Loucy (cell line): Measurements from ENCODE around the gene PTPRK.

Source experiments
- H2AFZ ChIP-seq: fragments of 200-600 bp; sonication (generic); 2 replicates; pipeline ENCODE4 v1.6.0; 2016; ENCODE audit warnings: antibody characterized with exemption, mild to moderate bottlenecking, low read length, moderate library complexity
- H3F3A ChIP-seq: fragments of 200-600 bp; 2 replicates; pipeline ENCODE4 v1.6.0; 2016; ENCODE audit warnings: antibody characterized with exemption, low read depth, mild to moderate bottlenecking
- H3K27me3 ChIP-seq: fragments of 200-600 bp; sonication (generic); 2 replicates; pipeline ENCODE4 v1.6.1; 2014; ENCODE audit warnings: low read length, mild to moderate bottlenecking; ENCODE audit not compliant: insufficient read depth, poor library complexity, severe bottlenecking
- H3K36me3 ChIP-seq: fragments of 200-600 bp; sonication (generic); 2 replicates; pipeline ENCODE4 v1.6.1; 2016; ENCODE audit warnings: low read length; ENCODE audit not compliant: insufficient read depth
- H3K4me1 ChIP-seq: fragments of 200-600 bp; sonication (generic); 2 replicates; pipeline ENCODE4 v1.5.1; 2014; ENCODE audit warnings: low read length, mild to moderate bottlenecking; ENCODE audit not compliant: insufficient read depth, poor library complexity, severe bottlenecking
- H3K4me2 ChIP-seq: fragments of 200-600 bp; sonication (generic); 2 replicates; pipeline ENCODE4 v1.6.0; 2014; ENCODE audit warnings: antibody characterized with exemption, low read length, low read depth, mild to moderate bottlenecking; ENCODE audit not compliant: poor library complexity, severe bottlenecking
- H3K4me3 ChIP-seq: fragments of 200-600 bp; sonication (generic); 2 replicates; pipeline ENCODE4 v1.5.1; 2014; ENCODE audit warnings: low read length, mild to moderate bottlenecking, mixed read lengths; ENCODE audit not compliant: poor library complexity, severe bottlenecking
- H3K79me2 ChIP-seq: fragments of 200-600 bp; sonication (generic); 2 replicates; pipeline ENCODE4 v1.6.1; 2014; ENCODE audit warnings: low read length; ENCODE audit not compliant: insufficient read depth
- H3K9ac ChIP-seq: fragments of 200-600 bp; sonication (generic); 2 replicates; pipeline ENCODE4 v1.6.0; 2014; ENCODE audit warnings: mild to moderate bottlenecking, low read depth, low read length, moderate library complexity; ENCODE audit not compliant: poor library complexity, severe bottlenecking
- H3K9me2 ChIP-seq: fragments of 200-600 bp; sonication (generic); replicated peaks from 2 replicates; pipeline ENCODE4 v1.6.1; 2016; ENCODE audit warnings: low read depth, low read length, mixed read lengths
- H3K9me3 ChIP-seq: fragments of 200-600 bp; sonication (generic); 2 replicates; pipeline ENCODE4 v1.6.1; 2014; ENCODE audit warnings: mild to moderate bottlenecking, antibody characterized with exemption, low read length, low read depth; ENCODE audit not compliant: insufficient read depth
- H4K20me1 ChIP-seq: fragments of 200-600 bp; sonication (generic); 2 replicates; pipeline ENCODE4 v1.6.0; 2014; ENCODE audit warnings: antibody characterized with exemption, low read length, mild to moderate bottlenecking; ENCODE audit not compliant: insufficient read depth, poor library complexity, severe bottlenecking
- CTCF ChIP-seq: fragments of 200-600 bp; sonication (generic); conservative IDR thresholded peaks from 2 replicates; pipeline ENCODE4 v1.5.1; 2014; ENCODE audit warnings: mild to moderate bottlenecking, antibody characterized with exemption, low read length
- EZH2phosphoT487 ChIP-seq: fragments of 200-600 bp; IDR thresholded peaks from 2 replicates; pipeline ENCODE4 v1.6.1; 2018; ENCODE audit warnings: antibody characterized with exemption, mild to moderate bottlenecking, moderate library complexity, borderline replicate concordance

Gene PTPRK

GRCh38 chr6:128192972-128193371 is 327.4 kb downstream of the PTPRK start:
- Histone ChIP-seq H3K4me2 (no peak overlapping the region), H3K79me2 (no peaks in the 10 kb centered on the region), H3K27me3 (no peaks in the 10 kb centered on the region), H3F3A (no peaks in the 10 kb centered on the region), H3K9me3 (no peaks in the 10 kb centered on the region), H2AFZ (no peak overlapping the region), H3K4me1 (no peaks in the 10 kb centered on the region), H4K20me1 (no peaks in the 10 kb centered on the region), H3K4me3 (no peak overlapping the region), H3K36me3 (no peaks in the 10 kb centered on the region), H3K9me2 (no peaks in the 10 kb centered on the region), H3K9ac (no peak overlapping the region)
- no peak for TF ChIP-seq EZH2phosphoT487
- no peak for TF ChIP-seq CTCF

DNA sequence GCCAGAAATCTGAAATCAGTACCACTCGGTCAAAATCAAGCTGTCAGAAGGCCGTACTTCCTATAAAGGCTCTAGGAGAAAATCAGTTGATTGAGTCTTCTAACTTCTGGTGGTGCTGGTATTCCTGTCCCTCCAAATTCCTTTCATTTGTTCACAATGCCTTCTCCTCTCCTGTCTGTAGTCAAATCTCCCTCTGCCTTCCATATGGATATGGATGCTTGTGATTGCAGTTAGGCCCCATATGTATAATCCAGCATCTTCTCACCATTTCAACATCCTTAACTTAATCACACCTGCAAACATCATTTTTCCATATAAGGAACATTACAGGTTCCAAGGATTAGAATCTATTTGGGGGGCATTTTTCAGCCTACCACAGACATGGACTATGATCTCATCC is 331.7 kb downstream of the PTPRK start:
- no peaks in the 10 kb centered on the region for H3K36me3 ChIP-seq
- H2AFZ ChIP-seq, result no peak overlapping the region
- H4K20me1 ChIP-seq, result no peaks in the 10 kb centered on the region
- H3K9me3 ChIP-seq, result no peaks in the 10 kb centered on the region
- no peaks in the 10 kb centered on the region for H3K4me1 ChIP-seq
- TF ChIP-seq EZH2phosphoT487 (no peak), CTCF (no peak)
- H3K27me3 ChIP-seq, result no peaks in the 10 kb centered on the region
- H3F3A ChIP-seq, result no peaks in the 10 kb centered on the region
- no peak overlapping the region for H3K4me3 ChIP-seq
- no peaks in the 10 kb centered on the region for H3K79me2 ChIP-seq
- H3K4me2 ChIP-seq, result no peak overlapping the region
- no peak overlapping the region for H3K9ac ChIP-seq
- no peaks in the 10 kb centered on the region for H3K9me2 ChIP-seq

GRCh38 chr6:128186729-128187128 is 333.7 kb downstream of the PTPRK start:
- no peaks in the 10 kb centered on the region for H4K20me1 ChIP-seq
- no peaks in the 10 kb centered on the region for H3K79me2 ChIP-seq
- no peaks in the 10 kb centered on the region for H3K27me3 ChIP-seq
- H3K9me2 ChIP-seq, result no peaks in the 10 kb centered on the region
- H3K4me2 ChIP-seq, result no peak overlapping the region
- H3K9me3 ChIP-seq, result no peaks in the 10 kb centered on the region
- TF ChIP-seq CTCF (no peak), EZH2phosphoT487 (no peak)
- no peak overlapping the region for H2AFZ ChIP-seq
- no peaks in the 10 kb centered on the region for H3K36me3 ChIP-seq
- no peaks in the 10 kb centered on the region for H3F3A ChIP-seq
- H3K4me3 ChIP-seq, result no peak overlapping the region
- H3K9ac ChIP-seq, result no peak overlapping the region
- no peaks in the 10 kb centered on the region for H3K4me1 ChIP-seq
